ENCODE results near the gene FHIT.

DNA sequence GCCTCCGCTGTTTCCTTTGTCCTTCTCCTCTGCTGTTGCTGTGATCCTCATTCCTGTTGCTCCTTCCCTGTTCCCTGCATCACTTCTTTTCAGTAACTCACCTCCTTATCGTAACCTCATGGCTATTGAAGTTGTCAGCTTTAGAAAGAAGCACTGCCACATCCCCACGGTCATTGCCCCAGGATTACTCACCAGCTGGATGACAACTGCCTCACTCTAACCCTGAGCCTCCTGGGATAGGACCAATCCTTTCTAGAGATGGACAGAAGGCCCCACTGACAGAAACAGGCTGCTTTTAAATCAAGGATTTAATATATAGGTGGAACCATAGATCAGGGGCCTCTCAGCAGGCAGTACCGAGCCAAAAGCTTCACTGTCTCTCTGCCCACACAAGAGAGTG, 4.1 kb downstream of the FHIT start:
- TF ChIP-seq, protein P1, sequence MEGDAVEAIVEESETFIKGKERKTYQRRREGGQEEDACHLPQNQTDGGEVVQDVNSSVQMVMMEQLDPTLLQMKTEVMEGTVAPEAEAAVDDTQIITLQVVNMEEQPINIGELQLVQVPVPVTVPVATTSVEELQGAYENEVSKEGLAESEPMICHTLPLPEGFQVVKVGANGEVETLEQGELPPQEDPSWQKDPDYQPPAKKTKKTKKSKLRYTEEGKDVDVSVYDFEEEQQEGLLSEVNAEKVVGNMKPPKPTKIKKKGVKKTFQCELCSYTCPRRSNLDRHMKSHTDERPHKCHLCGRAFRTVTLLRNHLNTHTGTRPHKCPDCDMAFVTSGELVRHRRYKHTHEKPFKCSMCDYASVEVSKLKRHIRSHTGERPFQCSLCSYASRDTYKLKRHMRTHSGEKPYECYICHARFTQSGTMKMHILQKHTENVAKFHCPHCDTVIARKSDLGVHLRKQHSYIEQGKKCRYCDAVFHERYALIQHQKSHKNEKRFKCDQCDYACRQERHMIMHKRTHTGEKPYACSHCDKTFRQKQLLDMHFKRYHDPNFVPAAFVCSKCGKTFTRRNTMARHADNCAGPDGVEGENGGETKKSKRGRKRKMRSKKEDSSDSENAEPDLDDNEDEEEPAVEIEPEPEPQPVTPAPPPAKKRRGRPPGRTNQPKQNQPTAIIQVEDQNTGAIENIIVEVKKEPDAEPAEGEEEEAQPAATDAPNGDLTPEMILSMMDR (IDR thresholded peaks at IDR 0.05): no peak
- TF ChIP-seq EZH2phosphoT487 (IDR thresholded peaks at IDR 0.05): no peak

All from neural progenitor cell (in vitro differentiated cells).